ENCODE results near the gene ZNF747.

The ZNF747 gene

DNA sequence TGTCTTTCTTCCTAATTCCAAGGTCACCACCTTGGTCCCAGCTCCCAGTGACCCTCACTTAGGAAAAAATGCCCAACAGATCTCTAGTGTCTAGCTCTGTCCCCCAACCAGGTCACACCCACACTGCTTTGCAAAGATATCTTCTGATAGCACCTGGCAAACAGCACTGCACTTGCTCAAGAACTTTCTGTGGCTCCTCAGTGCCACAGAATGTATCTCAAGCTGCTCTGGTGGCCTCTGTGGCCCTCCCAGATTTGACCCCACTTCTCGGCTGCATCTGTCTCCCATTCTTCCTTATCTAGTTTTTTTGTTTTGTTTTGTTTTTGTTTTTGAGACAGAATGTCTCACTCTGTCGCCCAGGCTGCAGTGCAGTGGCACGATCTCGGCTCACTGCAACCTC, 31.9 kb upstream of the ZNF747 start:
- TF ChIP-seq, protein P1, sequence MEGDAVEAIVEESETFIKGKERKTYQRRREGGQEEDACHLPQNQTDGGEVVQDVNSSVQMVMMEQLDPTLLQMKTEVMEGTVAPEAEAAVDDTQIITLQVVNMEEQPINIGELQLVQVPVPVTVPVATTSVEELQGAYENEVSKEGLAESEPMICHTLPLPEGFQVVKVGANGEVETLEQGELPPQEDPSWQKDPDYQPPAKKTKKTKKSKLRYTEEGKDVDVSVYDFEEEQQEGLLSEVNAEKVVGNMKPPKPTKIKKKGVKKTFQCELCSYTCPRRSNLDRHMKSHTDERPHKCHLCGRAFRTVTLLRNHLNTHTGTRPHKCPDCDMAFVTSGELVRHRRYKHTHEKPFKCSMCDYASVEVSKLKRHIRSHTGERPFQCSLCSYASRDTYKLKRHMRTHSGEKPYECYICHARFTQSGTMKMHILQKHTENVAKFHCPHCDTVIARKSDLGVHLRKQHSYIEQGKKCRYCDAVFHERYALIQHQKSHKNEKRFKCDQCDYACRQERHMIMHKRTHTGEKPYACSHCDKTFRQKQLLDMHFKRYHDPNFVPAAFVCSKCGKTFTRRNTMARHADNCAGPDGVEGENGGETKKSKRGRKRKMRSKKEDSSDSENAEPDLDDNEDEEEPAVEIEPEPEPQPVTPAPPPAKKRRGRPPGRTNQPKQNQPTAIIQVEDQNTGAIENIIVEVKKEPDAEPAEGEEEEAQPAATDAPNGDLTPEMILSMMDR (IDR thresholded peaks at IDR 0.05; ENCODE audit: low read depth, low read length): no peak
- H3K9me3 ChIP-seq (ENCODE audit: severe bottlenecking): peaks cover under 1% of the 10 kb centered on the region
- H3K27me3 ChIP-seq (ENCODE audit: insufficient read depth, low read depth, severe bottlenecking): no peaks in the 10 kb centered on the region
- H3K27ac ChIP-seq: peak overlapping the region; percentile 72
- no peak for DNase-seq
- H3K36me3 ChIP-seq: no peaks in the 10 kb centered on the region
- no peak overlapping the region for H3K4me3 ChIP-seq (ENCODE audit: low read depth, low read length)

DNA sequence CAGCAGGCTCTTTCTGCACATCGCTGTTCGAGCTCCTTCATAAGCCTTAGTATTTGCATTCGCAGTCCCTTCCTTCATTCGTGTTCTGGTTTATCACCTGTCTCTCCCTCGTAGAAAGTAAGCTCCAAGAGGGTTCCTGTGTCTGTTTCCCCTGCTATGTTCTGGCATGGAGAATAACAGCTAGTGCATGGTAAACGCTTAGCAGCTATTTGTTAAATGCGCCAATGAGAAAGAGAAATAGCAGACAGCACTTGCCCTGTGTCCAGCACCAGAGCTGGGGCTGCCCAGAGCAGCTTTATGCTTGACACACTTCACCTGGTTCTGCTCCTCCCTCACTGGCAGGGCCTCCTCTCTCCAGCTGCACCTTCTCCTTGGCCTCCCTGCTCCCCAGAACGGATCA, 31.3 kb upstream of the ZNF747 start:
- no peak for DNase-seq
- Histone ChIP-seq H3K36me3 (no peaks in the 10 kb centered on the region), H3K4me3 (ENCODE audit: low read depth, low read length) (0 out of 2 replicates have a peak overlapping the region, but pooled peaks have one; percentile 15), H3K27ac (peak overlapping the region; percentile 72), H3K27me3 (ENCODE audit: insufficient read depth, low read depth, severe bottlenecking) (no peaks in the 10 kb centered on the region), H3K9me3 (ENCODE audit: severe bottlenecking) (peaks cover 4% of the 10 kb centered on the region)
- TF ChIP-seq, protein P1 (IDR thresholded peaks at IDR 0.05; ENCODE audit: low read depth, low read length): no peak

DNA sequence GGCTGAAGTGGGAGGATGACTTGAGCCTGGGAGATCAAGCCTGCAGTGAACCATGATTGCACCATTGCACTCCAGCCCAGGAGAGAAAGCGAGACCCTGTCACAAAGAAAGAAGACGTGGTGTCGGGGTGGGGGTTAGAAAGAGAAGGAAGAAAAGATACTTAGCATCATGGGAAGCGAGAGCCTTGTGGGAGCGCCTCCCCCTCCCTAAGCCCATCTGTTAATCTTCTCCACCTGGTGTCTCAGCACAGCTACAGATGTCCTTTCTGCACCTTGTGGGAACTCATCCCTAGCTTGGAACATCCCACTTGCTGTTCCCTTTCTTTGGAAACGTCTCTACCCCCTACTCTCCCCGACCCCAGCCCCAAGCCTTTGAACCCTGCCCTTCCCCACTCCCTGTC, 30.9 kb upstream of the ZNF747 start:
- Histone ChIP-seq H3K36me3 (no peaks in the 10 kb centered on the region), H3K4me3 (ENCODE audit: low read depth, low read length) (0 out of 2 replicates have a peak overlapping the region, but pooled peaks have one; percentile 15), H3K9me3 (ENCODE audit: severe bottlenecking) (peaks cover 4% of the 10 kb centered on the region), H3K27ac (peak overlapping the region; percentile 72), H3K27me3 (ENCODE audit: insufficient read depth, low read depth, severe bottlenecking) (no peaks in the 10 kb centered on the region)
- TF ChIP-seq, protein P1 (IDR thresholded peaks at IDR 0.05; ENCODE audit: low read depth, low read length): no peak
- DNase-seq: peak; percentile 82

DNA sequence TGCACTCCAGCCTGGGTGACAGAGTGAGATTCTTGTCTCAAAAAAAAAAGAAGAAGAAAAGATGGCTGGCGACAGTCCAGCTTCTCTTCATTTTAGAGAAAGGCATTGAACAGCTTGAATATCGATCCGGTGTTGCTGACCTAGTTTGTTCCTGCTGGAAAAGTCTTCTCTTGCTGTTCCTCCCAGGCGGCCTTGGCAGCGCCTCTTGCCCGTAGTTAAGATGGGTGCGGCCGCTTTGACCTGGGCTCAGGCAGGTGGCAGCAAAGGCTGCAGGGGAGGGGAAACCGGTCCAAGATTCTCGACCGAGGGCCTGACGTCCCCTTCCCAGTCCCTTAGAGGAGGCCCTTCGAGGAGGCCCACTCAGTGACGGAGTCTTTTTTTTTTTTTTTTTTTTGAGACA, 27.4 kb upstream of the ZNF747 start:
- H3K36me3 ChIP-seq: no peaks in the 10 kb centered on the region
- TF ChIP-seq, protein P1 (IDR thresholded peaks at IDR 0.05; ENCODE audit: low read depth, low read length): no peak
- H3K27me3 ChIP-seq (ENCODE audit: insufficient read depth, low read depth, severe bottlenecking): no peaks in the 10 kb centered on the region
- H3K4me3 ChIP-seq (ENCODE audit: low read depth, low read length): no peak overlapping the region
- H3K9me3 ChIP-seq (ENCODE audit: severe bottlenecking): peaks cover 4% of the 10 kb centered on the region
- H3K27ac ChIP-seq: no peak overlapping the region
- DNase-seq: no peak

DNA sequence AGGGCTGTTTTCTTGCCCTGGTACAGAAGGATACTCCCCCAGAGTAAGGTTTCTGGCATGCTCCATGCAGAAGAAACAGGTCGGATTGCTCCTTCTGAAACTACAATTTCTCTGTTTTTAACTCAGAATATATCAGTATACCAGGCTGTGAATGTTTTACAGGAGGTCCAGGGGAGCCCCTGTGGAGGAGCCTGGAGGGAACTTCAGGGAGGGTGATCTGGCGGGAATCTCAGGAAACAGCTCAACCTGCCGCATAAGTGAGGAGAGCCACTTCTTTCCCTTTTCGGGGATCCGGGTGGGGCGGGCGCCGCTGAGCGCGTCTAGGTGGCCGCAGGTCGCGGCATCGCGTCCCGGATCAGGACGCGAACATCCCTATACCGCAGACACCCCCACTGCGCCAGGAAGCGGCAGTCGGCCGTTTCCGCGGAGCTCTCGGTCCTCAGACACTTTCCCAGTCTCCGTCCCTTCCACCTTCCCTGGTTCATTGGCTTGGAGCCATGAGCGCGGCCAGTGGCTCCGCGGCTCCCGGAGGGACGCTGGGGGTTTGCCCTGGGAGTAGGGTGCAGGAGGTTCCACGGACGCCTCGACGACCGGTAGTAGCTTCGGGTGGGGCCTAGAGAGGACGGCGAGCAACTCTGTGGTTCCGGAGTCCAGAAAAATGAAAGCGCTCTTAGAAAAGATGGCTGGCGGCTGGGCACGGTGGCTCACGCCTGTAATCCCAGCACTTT, 26.6 kb upstream of the ZNF747 start:
- H3K27me3 ChIP-seq (ENCODE audit: insufficient read depth, low read depth, severe bottlenecking): no peaks in the 10 kb centered on the region
- no peak for DNase-seq

More for the DNA sequence above, 26.6 kb upstream of the ZNF747 start:
- H3K36me3 ChIP-seq: no peaks in the 10 kb centered on the region
- TF ChIP-seq, protein P1 (IDR thresholded peaks at IDR 0.05; ENCODE audit: low read depth, low read length): no peak
- H3K4me3 ChIP-seq (ENCODE audit: low read depth, low read length): no peak overlapping the region
- peaks cover 4% of the 10 kb centered on the region for H3K9me3 ChIP-seq (ENCODE audit: severe bottlenecking)
- no peak overlapping the region for H3K27ac ChIP-seq
